HepG2 (cell line): ENCODE data around the gene TOP1. TPM values are rescaled to one million over a fixed set of nuclear protein-coding genes. Genes with fewer than 3 reads are reported as not detected.

Experiments used
- AFF4 ChIP-seq: sonication (generic); formaldehyde crosslinking; IDR thresholded peaks from 2 replicates; pipeline ENCODE4 v1.4.0; 2020; ENCODE audit warnings: missing genetic modification reagents
- AHDC1 ChIP-seq: sonication (generic); formaldehyde crosslinking; IDR thresholded peaks from 2 replicates; pipeline ENCODE4 v1.5.1; 2020; ENCODE audit warnings: mild to moderate bottlenecking, missing genetic modification reagents, borderline replicate concordance
- AHR ChIP-seq: IDR thresholded peaks from 2 replicates; pipeline ENCODE4 v1.6.1; 2018; ENCODE audit warnings: missing genetic modification reagents, missing compliant biosample characterization
- ATRX ChIP-seq: sonication (generic); formaldehyde crosslinking; IDR thresholded peaks from 2 replicates; pipeline ENCODE4 v1.4.0; 2020; ENCODE audit warnings: missing genetic modification reagents, borderline replicate concordance
- GABPB1 ChIP-seq: IDR thresholded peaks from 2 replicates; pipeline ENCODE4 v1.6.1; 2016; ENCODE audit warnings: mild to moderate bottlenecking, missing genetic modification reagents, moderate library complexity, missing compliant biosample characterization
- GATA4 ChIP-seq: sonication (generic); IDR thresholded peaks from 2 replicates; pipeline ENCODE4 v1.6.1; 2016; ENCODE audit warnings: antibody characterized with exemption, low read depth, borderline replicate concordance
- HDAC2 ChIP-seq: sonication (generic); formaldehyde crosslinking; IDR thresholded peaks from 2 replicates; pipeline ENCODE4 v1.4.0; 2020; ENCODE audit warnings: missing genetic modification reagents
- HNRNPK ChIP-seq: fragments of 200-400 bp; formaldehyde crosslinking; IDR thresholded peaks from 2 replicates; pipeline ENCODE4 v1.6.1; 2018; ENCODE audit warnings: low read length, low read depth, moderate library complexity, mild to moderate bottlenecking; ENCODE audit not compliant: poor library complexity, severe bottlenecking
- KDM4B ChIP-seq: sonication (generic); formaldehyde crosslinking; IDR thresholded peaks from 2 replicates; pipeline ENCODE4 v1.4.0; 2020; ENCODE audit warnings: missing genetic modification reagents
- MAF1 ChIP-seq: sonication (generic); formaldehyde crosslinking; IDR thresholded peaks from 2 replicates; pipeline ENCODE4 v1.5.0; 2020; ENCODE audit warnings: missing genetic modification reagents, borderline replicate concordance
- NFE2 ChIP-seq: sonication (generic); formaldehyde crosslinking; IDR thresholded peaks from 2 replicates; pipeline ENCODE4 v1.4.0; 2020; ENCODE audit warnings: missing genetic modification reagents
- POLR2AphosphoS5 ChIP-seq: IDR thresholded peaks from 2 replicates; pipeline ENCODE4 v1.6.1; 2012; ENCODE audit warnings: low read depth, low read length
- TCF7L2 ChIP-seq: IDR thresholded peaks from 2 replicates; pipeline ENCODE4 v1.6.1; 2011; ENCODE audit warnings: mild to moderate bottlenecking, low read depth, low read length, moderate library complexity
- ZBTB3 ChIP-seq: sonication (generic); formaldehyde crosslinking; IDR thresholded peaks from 2 replicates; pipeline ENCODE4 v1.4.0; 2020; ENCODE audit warnings: low read depth, mild to moderate bottlenecking, moderate library complexity, missing genetic modification reagents, borderline replicate concordance
- ZNF564 ChIP-seq: sonication (generic); formaldehyde crosslinking; IDR thresholded peaks from 2 replicates; pipeline ENCODE4 v1.8.1; 2023; ENCODE audit warnings: mild to moderate bottlenecking, missing genetic modification reagents
- ZNF7 ChIP-seq: IDR thresholded peaks from 2 replicates; pipeline ENCODE4 v1.6.1; 2016; ENCODE audit warnings: missing biosample characterization, missing genetic modification reagents
- ZNF792 ChIP-seq: IDR thresholded peaks from 2 replicates; pipeline ENCODE4 v1.6.1; 2016
- polyA plus RNA-seq, 8 experiments: library from polyadenylated mRNA; depleted of rRNA in 3 of 8; stranded (reverse) in 7 of 8; unstranded in 1 of 8; fragments of >200 nt; fragmentation: Illumina TruSeq in 4 of 8; extraction: Trizol in 4 of 8; gene quantifications; 2 replicates each; pipeline versions ENCODE4 v1.2.1 to v1.2.3, GENCODE V29; 2011 to 2016; ENCODE audit warnings: low read depth in 4 of 8, missing spikeins in 1 of 8, mixed read lengths in 1 of 8; ENCODE audit not compliant: insufficient read depth in 1 of 8
- total RNA-seq, 5 experiments: library from RNA; depleted of rRNA; stranded (reverse); fragments of >200 nt; fragmentation: Illumina TruSeq; extraction: Trizol; gene quantifications; 2 replicates each; pipeline ENCODE4 v1.2.3, GENCODE V29; 2016; ENCODE audit warnings: low read depth in 1 of 5
- TF ChIP-seq, protein P1 (sequence below): sonication (generic); formaldehyde crosslinking; IDR thresholded peaks from 2 replicates; pipeline ENCODE4 v1.4.0; 2020; ENCODE audit warnings: mild to moderate bottlenecking, low read depth, missing genetic modification reagents

Gene TOP1
- total and polyA plus RNA-seq, 2 of the 13 experiments (the other 11 are each of a cell fraction or from before 2014, with no cell fraction given), result 10.2 to 19.4 TPM

GRCh38 chr20:41137614-41138474 is 109.2 kb downstream of the TOP1 start (continued):
- TF ChIP-seq AHDC1 (CRISPR knock-in tag), result no peak
- no peak for TF ChIP-seq AFF4 (CRISPR knock-in tag)
- no peak for TF ChIP-seq ZNF792 (CRISPR knock-in tag)
- TF ChIP-seq AHR, result peak; percentile 80; the same call in 1 of the 2 replicates
- peak; percentile 71 for TF ChIP-seq HNRNPK
- TF ChIP-seq NFE2, result no peak
- TF ChIP-seq GATA4, result 0 out of 2 replicates have a peak, but pooled peaks have one; percentile 18
- no peak for TF ChIP-seq ZNF7 (CRISPR knock-in tag)
- no peak for TF ChIP-seq POLR2AphosphoS5
- peak; percentile 89 for TF ChIP-seq GABPB1
- no peak for TF ChIP-seq KDM4B (CRISPR knock-in tag)
- TF ChIP-seq HDAC2, result no peak; the same call in 1 of the 2 replicates
- 0 out of 2 replicates have a peak, but pooled peaks have one; percentile 23 for TF ChIP-seq ZBTB3 (CRISPR knock-in tag)
- TF ChIP-seq ZNF564 (CRISPR knock-in tag), result no peak; the same call in 1 of the 2 replicates
- no peak for TF ChIP-seq ATRX (CRISPR knock-in tag)
- no peak for TF ChIP-seq TCF7L2
- 0 out of 2 replicates have a peak, but pooled peaks have one; percentile 28 for TF ChIP-seq MAF1 (CRISPR knock-in tag)
- TF ChIP-seq, protein P1, sequence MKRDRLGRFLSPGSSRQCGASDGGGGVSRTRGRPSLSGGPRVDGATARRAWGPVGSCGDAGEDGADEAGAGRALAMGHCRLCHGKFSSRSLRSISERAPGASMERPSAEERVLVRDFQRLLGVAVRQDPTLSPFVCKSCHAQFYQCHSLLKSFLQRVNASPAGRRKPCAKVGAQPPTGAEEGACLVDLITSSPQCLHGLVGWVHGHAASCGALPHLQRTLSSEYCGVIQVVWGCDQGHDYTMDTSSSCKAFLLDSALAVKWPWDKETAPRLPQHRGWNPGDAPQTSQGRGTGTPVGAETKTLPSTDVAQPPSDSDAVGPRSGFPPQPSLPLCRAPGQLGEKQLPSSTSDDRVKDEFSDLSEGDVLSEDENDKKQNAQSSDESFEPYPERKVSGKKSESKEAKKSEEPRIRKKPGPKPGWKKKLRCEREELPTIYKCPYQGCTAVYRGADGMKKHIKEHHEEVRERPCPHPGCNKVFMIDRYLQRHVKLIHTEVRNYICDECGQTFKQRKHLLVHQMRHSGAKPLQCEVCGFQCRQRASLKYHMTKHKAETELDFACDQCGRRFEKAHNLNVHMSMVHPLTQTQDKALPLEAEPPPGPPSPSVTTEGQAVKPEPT (CRISPR knock-in tag), result peak; percentile 8; the same call in 1 of the 2 replicates
